ENCODE measurements around the gene ME1.

The ME1 gene

DNA sequence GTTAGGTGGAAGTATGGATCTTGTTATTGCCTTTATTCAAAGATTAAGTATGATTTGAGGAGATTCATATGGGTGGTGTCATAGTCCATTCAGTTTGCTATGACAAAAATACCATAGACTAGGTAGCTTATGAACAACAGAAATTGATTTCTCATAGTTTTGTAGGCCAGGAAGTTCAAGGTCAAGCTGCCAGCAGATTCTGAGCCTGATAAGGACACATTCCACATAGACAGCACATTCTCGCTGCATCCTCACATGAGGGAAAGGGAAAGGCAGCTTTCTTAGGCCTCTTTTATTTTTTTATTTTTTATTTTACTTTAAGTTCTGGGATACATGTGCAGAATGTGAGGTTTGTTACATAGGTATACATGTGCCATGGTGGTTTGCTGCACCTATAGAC is 27.7 kb downstream of the ME1 start:
- no peak overlapping the region for H3K9ac ChIP-seq
- TF ChIP-seq Cebpa-rat (IDR thresholded peaks at IDR 0.05): no peak
- H3K9me3 ChIP-seq: no peaks in the 10 kb centered on the region
- H3K4me2 ChIP-seq: no peak overlapping the region
- no peaks in the 10 kb centered on the region for H4K20me1 ChIP-seq
- no peaks in the 10 kb centered on the region for H3K4me1 ChIP-seq
- H3K4me3 ChIP-seq: no peak overlapping the region
- H3K27ac ChIP-seq: no peak overlapping the region
- H3K36me3 ChIP-seq: no peaks in the 10 kb centered on the region
- H3K27me3 ChIP-seq: no peaks in the 10 kb centered on the region

DNA sequence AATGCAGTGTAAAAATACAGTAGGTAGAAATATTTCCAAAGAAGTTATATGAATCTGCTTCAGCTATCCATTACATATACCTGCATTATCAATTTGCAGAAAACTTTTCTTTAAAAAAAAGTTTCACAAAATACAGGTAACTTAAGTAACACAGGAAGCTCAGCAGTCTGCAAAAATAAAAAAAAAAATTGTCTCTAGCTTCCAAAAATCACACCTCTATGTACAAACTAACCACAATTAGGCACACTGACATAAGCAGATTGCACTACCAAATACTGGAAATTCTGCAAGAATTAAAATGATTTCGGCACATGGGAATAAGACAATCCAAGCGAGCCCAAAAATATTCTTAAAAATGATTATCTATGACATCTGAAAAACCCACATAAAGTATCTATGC is 41.2 kb downstream of the ME1 start:
- no peaks in the 10 kb centered on the region for H4K20me1 ChIP-seq
- no peaks in the 10 kb centered on the region for H3K4me1 ChIP-seq
- no peak overlapping the region for H3K4me2 ChIP-seq
- H3K9me3 ChIP-seq: no peaks in the 10 kb centered on the region
- H3K27me3 ChIP-seq: no peaks in the 10 kb centered on the region
- no peak overlapping the region for H3K9ac ChIP-seq
- H3K27ac ChIP-seq: no peak overlapping the region
- no peaks in the 10 kb centered on the region for H3K36me3 ChIP-seq
- no peak overlapping the region for H3K4me3 ChIP-seq
- no peak for TF ChIP-seq Cebpa-rat (IDR thresholded peaks at IDR 0.05)

DNA sequence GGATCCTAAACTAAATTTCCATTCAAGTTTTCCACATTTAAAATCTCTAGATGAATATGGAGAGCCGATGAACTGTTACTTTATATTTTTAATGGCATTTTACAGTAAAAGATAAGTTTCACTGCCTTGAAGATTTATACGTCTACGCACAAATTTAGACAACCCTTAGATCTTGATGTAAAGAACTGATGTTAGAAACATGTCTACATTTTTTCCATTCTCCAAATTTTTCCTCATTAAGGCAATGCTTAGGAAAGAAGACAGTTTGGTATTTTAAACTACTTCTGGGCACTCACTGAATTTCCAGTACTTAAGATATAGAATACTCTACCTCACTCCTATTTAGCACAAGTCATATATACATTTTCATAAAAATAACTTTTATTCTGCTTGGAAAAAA is 45.4 kb downstream of the ME1 start:
- Histone ChIP-seq H3K27ac (no peak overlapping the region), H4K20me1 (no peaks in the 10 kb centered on the region), H3K36me3 (no peaks in the 10 kb centered on the region), H3K4me1 (no peaks in the 10 kb centered on the region), H3K4me3 (no peak overlapping the region), H3K27me3 (no peaks in the 10 kb centered on the region), H3K4me2 (no peak overlapping the region), H3K9ac (no peak overlapping the region), H3K9me3 (no peaks in the 10 kb centered on the region)
- no peak for TF ChIP-seq Cebpa-rat (IDR thresholded peaks at IDR 0.05)

DNA sequence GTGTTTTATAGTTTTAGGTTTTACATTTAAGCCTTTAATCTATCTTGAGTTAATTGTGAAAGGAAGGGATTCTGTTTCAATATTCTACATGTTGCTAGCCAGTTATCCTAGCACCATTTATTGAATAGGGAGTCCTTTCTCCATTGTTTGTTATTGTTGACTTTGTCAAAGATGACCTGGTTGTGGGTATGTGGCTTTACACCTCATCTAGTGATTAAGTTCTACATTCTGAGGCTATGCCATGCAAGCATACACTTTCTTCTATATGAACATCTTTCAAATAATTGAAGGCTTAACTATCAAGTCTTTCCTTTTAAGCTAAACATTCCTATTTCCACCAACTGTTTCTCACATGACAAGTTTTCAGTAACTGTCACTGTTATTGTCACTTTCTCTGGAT is 46.1 kb downstream of the ME1 start:
- no peaks in the 10 kb centered on the region for H3K4me1 ChIP-seq
- no peaks in the 10 kb centered on the region for H3K9me3 ChIP-seq
- no peak overlapping the region for H3K27ac ChIP-seq
- H3K9ac ChIP-seq: no peak overlapping the region
- no peak overlapping the region for H3K4me3 ChIP-seq
- H3K36me3 ChIP-seq: no peaks in the 10 kb centered on the region
- no peaks in the 10 kb centered on the region for H3K27me3 ChIP-seq
- no peak overlapping the region for H3K4me2 ChIP-seq
- TF ChIP-seq Cebpa-rat (IDR thresholded peaks at IDR 0.05): no peak
- H4K20me1 ChIP-seq: no peaks in the 10 kb centered on the region

DNA sequence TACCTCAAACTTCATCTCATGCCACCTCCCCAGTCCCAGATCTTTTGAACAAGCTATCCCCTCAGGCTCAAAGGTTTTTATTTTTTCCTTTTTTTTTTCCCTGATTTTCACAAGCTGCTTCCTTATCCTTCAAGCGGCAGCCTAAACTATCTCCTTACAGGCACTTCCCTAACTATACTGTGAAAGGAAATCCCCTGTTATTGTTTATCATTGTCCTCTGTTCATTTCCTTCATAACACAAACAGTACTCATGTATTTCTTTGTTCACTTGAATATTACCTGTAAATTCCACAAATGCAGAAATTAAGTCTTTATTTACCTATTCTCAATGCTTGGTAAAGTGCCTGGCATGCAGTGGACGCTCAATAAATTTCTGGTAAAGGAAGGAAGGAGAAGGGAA is 48.9 kb downstream of the ME1 start:
- Histone ChIP-seq H3K9me3 (no peaks in the 10 kb centered on the region), H3K4me1 (no peaks in the 10 kb centered on the region), H3K4me2 (no peak overlapping the region), H3K27me3 (no peaks in the 10 kb centered on the region), H3K9ac (no peak overlapping the region), H3K27ac (no peak overlapping the region), H4K20me1 (no peaks in the 10 kb centered on the region), H3K36me3 (no peaks in the 10 kb centered on the region), H3K4me3 (no peak overlapping the region)
- TF ChIP-seq Cebpa-rat (IDR thresholded peaks at IDR 0.05): no peak

DNA sequence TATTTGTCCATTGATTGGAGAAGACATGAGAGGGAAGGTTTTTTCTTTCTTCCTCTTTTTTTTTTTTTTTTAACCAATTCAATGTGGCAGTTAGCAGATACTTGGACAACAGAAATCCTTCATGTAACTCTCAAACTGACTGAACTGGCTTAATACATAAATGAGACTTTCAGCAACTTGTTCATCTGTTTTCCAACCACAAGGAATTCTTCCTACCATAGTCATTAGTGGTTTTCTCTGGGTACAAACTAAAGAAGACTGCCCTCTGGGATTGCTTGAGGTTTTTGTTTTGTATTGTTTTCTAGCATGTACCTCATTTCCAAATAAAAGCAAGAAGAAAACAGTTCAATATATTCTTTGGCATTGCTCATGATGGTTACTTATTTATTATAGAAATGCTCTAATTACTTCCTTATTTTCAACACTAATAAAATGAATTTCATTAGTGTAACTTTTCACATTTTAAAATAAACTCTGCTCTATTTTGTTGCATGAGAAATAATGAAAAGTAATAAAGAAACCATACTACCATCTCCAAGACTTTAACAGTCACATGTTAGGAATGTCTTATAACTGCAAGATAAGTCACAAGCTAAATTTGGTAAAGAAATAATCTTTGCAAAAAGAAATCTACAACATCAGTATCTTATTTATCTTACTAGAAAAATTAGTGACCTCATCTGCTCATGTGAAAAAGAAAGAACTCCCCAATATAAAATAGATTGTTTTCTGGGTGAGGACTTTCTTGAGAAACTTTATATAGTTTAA is 52.0 kb downstream of the ME1 start:
- Histone ChIP-seq H3K4me2 (no peak overlapping the region), H3K4me1 (no peaks in the 10 kb centered on the region), H3K9ac (no peak overlapping the region), H3K36me3 (no peaks in the 10 kb centered on the region), H3K9me3 (no peaks in the 10 kb centered on the region), H4K20me1 (no peaks in the 10 kb centered on the region), H3K27me3 (no peaks in the 10 kb centered on the region), H3K4me3 (no peak overlapping the region), H3K27ac (no peak overlapping the region)
- TF ChIP-seq Cebpa-rat (IDR thresholded peaks at IDR 0.05): no peak

DNA sequence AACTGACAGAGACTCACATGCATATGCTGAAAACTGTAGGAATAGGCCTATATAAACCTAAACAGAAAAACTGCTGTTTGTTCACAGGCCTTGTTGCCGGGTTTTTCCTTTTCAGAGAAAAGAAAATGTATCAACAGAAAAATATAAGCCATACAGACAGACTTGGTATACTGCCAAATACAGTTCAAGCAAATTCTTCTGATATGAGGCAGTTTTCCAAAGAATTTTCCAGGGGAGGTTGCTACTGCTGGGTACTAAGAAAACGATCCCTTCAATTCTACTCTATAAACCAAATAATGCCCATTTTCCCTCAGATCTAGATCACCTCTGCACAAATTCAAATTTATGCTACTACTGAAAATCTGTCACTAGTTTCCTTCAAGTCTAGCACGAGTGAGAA is 59.4 kb downstream of the ME1 start:
- no peaks in the 10 kb centered on the region for H3K9me3 ChIP-seq
- TF ChIP-seq Cebpa-rat (IDR thresholded peaks at IDR 0.05): no peak
- H3K4me1 ChIP-seq: no peaks in the 10 kb centered on the region
- no peak overlapping the region for H3K4me3 ChIP-seq
- no peaks in the 10 kb centered on the region for H3K36me3 ChIP-seq
- H4K20me1 ChIP-seq: no peaks in the 10 kb centered on the region
- H3K4me2 ChIP-seq: no peak overlapping the region
- no peaks in the 10 kb centered on the region for H3K27me3 ChIP-seq
- H3K9ac ChIP-seq: no peak overlapping the region
- H3K27ac ChIP-seq: no peak overlapping the region

DNA sequence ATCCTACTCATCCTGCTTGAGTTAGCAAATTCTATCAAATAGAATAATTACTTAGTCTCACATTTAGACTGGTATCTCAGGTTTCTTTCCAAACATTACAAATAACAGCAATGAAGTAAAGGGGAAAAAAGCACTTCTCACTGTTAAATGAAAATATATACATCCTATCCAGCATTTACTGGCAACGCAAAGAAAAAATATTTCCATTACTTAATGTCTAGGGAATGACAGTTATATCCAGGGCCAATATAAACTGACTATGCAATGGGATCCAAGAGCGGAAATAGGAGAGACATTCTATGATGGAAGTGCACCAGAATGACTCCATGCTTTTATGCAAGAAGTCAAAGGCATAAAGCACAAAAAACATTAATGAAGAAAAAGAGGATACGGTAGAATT is 60.3 kb downstream of the ME1 start:
- Histone ChIP-seq H3K27ac (no peak overlapping the region), H3K9ac (no peak overlapping the region), H3K4me3 (no peak overlapping the region), H3K9me3 (no peaks in the 10 kb centered on the region), H4K20me1 (no peaks in the 10 kb centered on the region), H3K4me1 (no peaks in the 10 kb centered on the region), H3K4me2 (no peak overlapping the region), H3K27me3 (no peaks in the 10 kb centered on the region), H3K36me3 (no peaks in the 10 kb centered on the region)
- TF ChIP-seq Cebpa-rat (IDR thresholded peaks at IDR 0.05): no peak

DNA sequence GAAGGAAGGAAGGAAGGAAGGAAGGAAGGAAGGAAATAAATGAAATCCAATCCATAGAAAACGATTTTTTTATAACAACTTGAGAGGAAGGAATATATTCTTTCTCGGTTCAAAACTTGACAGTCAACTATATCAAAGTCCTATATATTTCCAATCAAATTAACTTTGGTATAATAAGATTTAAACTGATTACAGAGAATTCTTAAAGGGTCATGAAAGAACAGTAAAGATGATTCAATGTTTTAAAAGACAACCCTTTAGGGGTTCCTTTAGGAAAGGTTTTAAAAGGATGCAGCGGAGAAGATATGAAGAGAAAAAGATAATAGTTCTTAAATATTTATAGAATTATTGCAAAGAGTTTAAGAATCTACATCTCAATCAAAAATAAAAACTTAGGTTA is 61.2 kb downstream of the ME1 start:
- Histone ChIP-seq H3K27ac (no peak overlapping the region), H3K4me3 (no peak overlapping the region), H3K9ac (no peak overlapping the region), H3K9me3 (no peaks in the 10 kb centered on the region), H3K4me1 (no peaks in the 10 kb centered on the region), H4K20me1 (no peaks in the 10 kb centered on the region), H3K36me3 (no peaks in the 10 kb centered on the region), H3K4me2 (no peak overlapping the region), H3K27me3 (no peaks in the 10 kb centered on the region)
- TF ChIP-seq Cebpa-rat (IDR thresholded peaks at IDR 0.05): no peak

DNA sequence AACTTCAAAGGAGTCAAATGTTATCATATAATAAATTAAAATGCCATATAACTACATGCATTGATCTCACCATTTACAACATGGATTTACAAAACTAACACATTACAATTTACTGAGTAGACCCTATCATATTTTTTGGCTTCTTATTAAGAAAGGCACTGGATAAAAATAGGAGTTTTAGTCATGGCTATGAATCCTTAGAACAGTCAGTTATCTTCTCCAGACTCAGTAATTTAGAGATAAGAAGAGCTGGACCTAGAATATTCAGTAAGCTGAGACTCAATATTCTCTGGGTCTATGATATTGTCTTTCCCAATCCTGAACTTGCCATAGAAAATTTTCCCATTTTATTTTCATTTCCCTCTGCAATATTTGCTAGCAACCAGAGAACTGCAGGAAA is 62.3 kb downstream of the ME1 start:
- Histone ChIP-seq H3K4me1 (no peaks in the 10 kb centered on the region), H3K4me3 (no peak overlapping the region), H4K20me1 (no peaks in the 10 kb centered on the region), H3K27ac (no peak overlapping the region), H3K4me2 (no peak overlapping the region), H3K9me3 (no peaks in the 10 kb centered on the region), H3K27me3 (no peaks in the 10 kb centered on the region), H3K36me3 (no peaks in the 10 kb centered on the region), H3K9ac (no peak overlapping the region)
- TF ChIP-seq Cebpa-rat (IDR thresholded peaks at IDR 0.05): no peak

DNA sequence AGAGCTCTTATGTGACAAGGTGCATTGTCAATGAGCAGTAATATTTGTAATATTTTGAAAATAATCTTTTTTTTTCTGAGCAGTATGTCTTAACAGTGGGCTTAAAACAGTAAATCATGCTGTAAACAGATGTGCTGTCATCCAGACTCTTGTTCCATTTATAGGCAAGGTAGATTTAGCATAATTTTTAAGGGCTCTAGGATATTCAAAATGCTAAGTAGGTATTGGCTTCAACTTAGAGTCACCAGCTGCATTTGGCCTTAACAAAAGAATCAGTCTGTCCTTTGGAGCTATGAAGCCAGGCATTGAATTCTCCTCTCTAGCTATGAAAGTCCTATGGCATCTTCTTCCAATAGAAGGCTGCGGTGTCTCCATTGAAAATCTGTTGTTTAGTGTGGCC is 63.7 kb downstream of the ME1 start:
- H4K20me1 ChIP-seq: no peaks in the 10 kb centered on the region
- TF ChIP-seq Cebpa-rat (IDR thresholded peaks at IDR 0.05): no peak
- H3K4me3 ChIP-seq: no peak overlapping the region
- no peaks in the 10 kb centered on the region for H3K36me3 ChIP-seq
- no peaks in the 10 kb centered on the region for H3K27me3 ChIP-seq
- no peaks in the 10 kb centered on the region for H3K4me1 ChIP-seq
- no peak overlapping the region for H3K9ac ChIP-seq
- H3K9me3 ChIP-seq: no peaks in the 10 kb centered on the region
- H3K27ac ChIP-seq: no peak overlapping the region
- H3K4me2 ChIP-seq: no peak overlapping the region

Data from BLaER1 (cell line).